K562 (cell line): Measurements from ENCODE around the gene IL4R. TPM values are rescaled to one million over a fixed set of nuclear protein-coding genes. Genes with fewer than 3 reads are reported as not detected.

Source experiments
- ATAC-seq: fragments of 200-7000 bp; cut with Tn5 transposase; 3 replicates; pipeline ENCODE4 v1.9.1; 2020; ENCODE audit warnings: moderate library complexity
- BruUV-seq: library from RNA; stranded (reverse); fragments of 400-500 nt; replicated peaks from 2 replicates; lab custom pipeline; 2021; lab: Mats Ljungman, UMichigan
- CTCF ChIA-PET: fragments of 300-600 bp; formaldehyde crosslinking; extraction: SDS; loops from one replicate; lab custom pipeline; 2021; ENCODE audit warnings: low intra/inter-chr PET ratio; lab: Yijun Ruan, JAX
- POLR2A ChIA-PET: fragments of 300-600, 350-650 bp; sonication (Branson Sonifier 250); formaldehyde crosslinking; extraction: SDS; loops from one replicate; lab custom pipeline; 2021; ENCODE audit warnings: antibody characterized with exemption, inconsistent platforms; lab: Yijun Ruan, JAX
- DNase-seq, 4 experiments: peaks; one replicate each; pipeline versions ENCODE4 v3.0.0 to v3.0.0-alpha.2; 2011 to 2018; ENCODE audit warnings: low spot score in 3 of 4, mixed read lengths in 3 of 4; ENCODE audit errors: extremely low read depth in 1 of 4
- FAIRE-seq: peaks from 2 replicates; lab custom pipeline; 2011; peaks lifted over from hg19 to GRCh38; lab: Jason Lieb, UNC
- H2AFZ ChIP-seq: 2 replicates; pipeline ENCODE4 v1.6.0; 2011; ENCODE audit warnings: low read depth, low read length, control low read depth, inconsistent platforms
- H3K27ac ChIP-seq: fragments of 200-600 bp; 3 replicates; pipeline ENCODE4 v1.8.0; 2011; ENCODE audit warnings: low read depth, mild to moderate bottlenecking, control low read depth, inconsistent platforms, low read length, moderate library complexity, mixed read lengths; ENCODE audit errors: extremely low read depth
- H3K27me3 ChIP-seq, 2 experiments: fragments of 300-600 bp in 1 of 2; 2 replicates in 1 of 2; 3 replicates in 1 of 2; pipeline versions ENCODE4 v1.6.0 to v1.8.0; 2011; ENCODE audit warnings: inconsistent platforms in 2 of 2, low read length in 2 of 2, mild to moderate bottlenecking in 1 of 2, mixed read lengths in 1 of 2, moderate library complexity in 1 of 2; ENCODE audit not compliant: control insufficient read depth in 2 of 2, insufficient read depth in 2 of 2
- H3K36me3 ChIP-seq: fragments of 300-600 bp; 3 replicates; pipeline ENCODE4 v1.8.0; 2011; ENCODE audit warnings: mild to moderate bottlenecking, low read length, inconsistent platforms; ENCODE audit not compliant: control insufficient read depth, insufficient read depth
- H3K4me1 ChIP-seq, 2 experiments: fragments of 200-600 bp in 1 of 2; replicated peaks in 1 of 2; 2 replicates in 1 of 2; 3 replicates in 1 of 2; pipeline versions ENCODE4 v1.5.1 to v1.8.0; 2011; ENCODE audit warnings: inconsistent platforms in 2 of 2, low read length in 2 of 2, mild to moderate bottlenecking in 1 of 2, mixed read lengths in 1 of 2, moderate library complexity in 1 of 2; ENCODE audit not compliant: control insufficient read depth in 2 of 2, insufficient read depth in 2 of 2
- H3K4me2 ChIP-seq: 2 replicates; pipeline ENCODE4 v1.6.1; 2011; ENCODE audit warnings: low read length, control low read depth, inconsistent platforms, mixed read lengths; ENCODE audit not compliant: insufficient read depth
- H3K4me3 ChIP-seq: fragments of 200-600 bp; sonication (generic), shearing (Covaris generic); 2 replicates; pipeline ENCODE4 v1.5.1; 2016; ENCODE audit warnings: control low read depth, inconsistent platforms
- H3K79me2 ChIP-seq: fragments of 200-600 bp; 3 replicates; pipeline ENCODE4 v1.8.0; 2011; ENCODE audit warnings: low read length, inconsistent platforms; ENCODE audit not compliant: control insufficient read depth, insufficient read depth
- H3K9ac ChIP-seq, 2 experiments: 2 replicates each; pipeline versions ENCODE4 v1.6.0 to v1.6.1; 2011; ENCODE audit warnings: low read depth in 2 of 2, low read length in 2 of 2, control low read depth in 1 of 2, inconsistent platforms in 1 of 2, mild to moderate bottlenecking in 1 of 2, mixed read lengths in 1 of 2; ENCODE audit not compliant: insufficient read depth in 1 of 2
- H3K9me1 ChIP-seq: one replicate; pipeline ENCODE4 v1.6.0; 2011; ENCODE audit warnings: inconsistent platforms, mild to moderate bottlenecking, low read length, moderate library complexity; ENCODE audit not compliant: control insufficient read depth, insufficient read depth
- H3K9me3 ChIP-seq: replicated peaks from 2 replicates; pipeline ENCODE4 v1.5.1; 2011; ENCODE audit warnings: low read depth, low read length, inconsistent platforms; ENCODE audit not compliant: control insufficient read depth, insufficient read depth
- H4K20me1 ChIP-seq: replicated peaks from 2 replicates; pipeline ENCODE4 v1.6.1; 2011; ENCODE audit warnings: low read length, inconsistent platforms, mixed read lengths; ENCODE audit not compliant: control insufficient read depth, insufficient read depth
- ESRRA ChIP-seq: fragments of 450-650 bp; IDR thresholded peaks from 2 replicates; pipeline ENCODE4 v1.6.1; 2014; ENCODE audit warnings: low read depth, mild to moderate bottlenecking, moderate library complexity, borderline replicate concordance
- NFYB ChIP-seq: IDR thresholded peaks from 2 replicates; pipeline ENCODE4 v1.6.1; 2011; ENCODE audit warnings: mild to moderate bottlenecking, moderate library complexity; ENCODE audit not compliant: insufficient read length; ENCODE audit errors: extremely low read depth
- POLR2A ChIP-seq: fragments of 450-650 bp; conservative IDR thresholded peaks from 2 replicates; pipeline ENCODE4 v1.6.1; 2016
- TCF7L2 ChIP-seq: fragments of 150-350 bp; IDR thresholded peaks from 2 replicates; pipeline ENCODE4 v1.6.1; 2016; ENCODE audit warnings: low read depth, mild to moderate bottlenecking, low read length, moderate library complexity
- WGBS: fragments of 100-300 bp; shearing (Covaris generic); methylation state at CpG from one replicate; pipeline ENCODE4 v1.1.6; 2016; ENCODE audit warnings: low coverage, mixed read lengths; ENCODE audit not compliant: insufficient coverage; ENCODE audit errors: missing lambda C conversion rate; 5-methylcytosine and 5-hydroxymethylcytosine counted together
- in situ Hi-C: fragments of 300-500 bp; cut with MboI; formaldehyde crosslinking; loops from 4 replicates; pipeline ENCODE4 v1.15.0; 2018; ENCODE audit warnings: inconsistent platforms, mixed read lengths
- intact Hi-C: fragments of 100-400 bp; cut with micrococcal nuclease; formaldehyde crosslinking; loops from 2 replicates; pipeline ENCODE4 v1.14.2; 2022
- polyA plus RNA-seq, 8 experiments: library from polyadenylated mRNA; depleted of rRNA in 4 of 8; stranded (reverse) in 5 of 8; unstranded in 3 of 8; fragments of >200 nt; fragmentation: Nextera tagmentation in 2 of 8; fragmentation: Illumina TruSeq in 1 of 8; extraction: Ambion mirVana in 2 of 8; extraction: Trizol in 1 of 8; gene quantifications; 2 replicates each; pipeline versions ENCODE4 v1.2.1 to v1.2.3, GENCODE V29; 2011 to 2014; ENCODE audit warnings: inconsistent platforms in 1 of 8, missing spikeins in 1 of 8
- total RNA-seq, 7 experiments: library from RNA; depleted of rRNA in 6 of 7; stranded (reverse); fragments of >200 nt in 6 of 7; fragmentation: Illumina TruSeq in 2 of 7; extraction: Trizol in 2 of 7; gene quantifications; 2 replicates each; pipeline versions ENCODE4 v1.2.1 to v1.2.3, GENCODE V29; 2011 to 2021; ENCODE audit warnings: low replicate concordance in 1 of 7

Gene IL4R
- total and polyA plus RNA-seq, 9 of the 15 experiments (the other 6 are each of a cell fraction or from before 2014, with no cell fraction given): 0.17 to 5.8 (median 3.3) TPM

GRCh38 chr16:27413956-27414355 lies 100.2 kb downstream of the IL4R start:
- Histone ChIP-seq H2AFZ (no peak overlapping the region), H3K36me3 (no peaks in the 10 kb centered on the region), H3K27ac (no peak overlapping the region), H3K4me3 (no peak overlapping the region), H3K9ac (no peak overlapping the region), H3K27me3 (no peaks in the 10 kb centered on the region), H3K9me3 (no peaks in the 10 kb centered on the region), H4K20me1 (no peaks in the 10 kb centered on the region), H3K4me2 (no peak overlapping the region), H3K4me1 (no peaks in the 10 kb centered on the region), H3K9me1 (no peaks in the 10 kb centered on the region), H3K79me2 (no peaks in the 10 kb centered on the region)
- in situ Hi-C loops (no loop called here), intact Hi-C loops (no loop called here)
- ATAC-seq: no peak
- no TSS peak for BruUV-seq
- ChIA-PET POLR2A (no interaction called here), CTCF (no interaction called here)
- no peak for DNase-seq
- TF ChIP-seq NFYB: no peak
- no peak for TF ChIP-seq ESRRA
- TF ChIP-seq TCF7L2: no peak
- TF ChIP-seq POLR2A: no peak
- no peak for FAIRE-seq
- WGBS: 0% methylated on average over 2 of the region's 2 CpGs

Other genes with a start within 250 kb of the IL4R start
- gene C16orf82, start 247.0 kb upstream of the IL4R start, total RNA-seq (2014; rRNA removed): not detected in 2 replicates
- gene C16orf82, start 247.0 kb upstream of the IL4R start, total RNA-seq (2014; rRNA removed; fragmentation: Illumina TruSeq; extraction: Trizol): not detected in 2 replicates
- not detected in 2 replicates for gene C16orf82, start 247.0 kb upstream of the IL4R start, total RNA-seq (2015; rRNA removed; fragmentation: Illumina TruSeq; extraction: Trizol)
- not detected in 2 replicates for gene C16orf82, start 247.0 kb upstream of the IL4R start, total RNA-seq (2021)
- gene C16orf82, start 247.0 kb upstream of the IL4R start, polyA plus RNA-seq (2011; rRNA removed): not detected in 2 replicates
- not detected in 2 replicates for gene C16orf82, start 247.0 kb upstream of the IL4R start, polyA plus RNA-seq (2014; fragmentation: Illumina TruSeq; extraction: Trizol)
- not detected for gene C16orf82, start 247.0 kb upstream of the IL4R start, polyA plus RNA-seq (2014; fragmentation: Nextera tagmentation; extraction: Ambion mirVana)
- not detected in 2 replicates for gene C16orf82, start 247.0 kb upstream of the IL4R start, polyA plus RNA-seq (2014; rRNA removed)
- 6.4 and 10.8 TPM in 2 replicates for gene KDM8, start 110.4 kb upstream of the IL4R start, total RNA-seq (2014; rRNA removed)
- gene KDM8, start 110.4 kb upstream of the IL4R start, total RNA-seq (2014; rRNA removed; fragmentation: Illumina TruSeq; extraction: Trizol): 2.6 and 5.3 TPM in 2 replicates
- 5.9 and 8.4 TPM in 2 replicates for gene KDM8, start 110.4 kb upstream of the IL4R start, total RNA-seq (2015; rRNA removed; fragmentation: Illumina TruSeq; extraction: Trizol)
- 9.1 TPM in 2 replicates for gene KDM8, start 110.4 kb upstream of the IL4R start, total RNA-seq (2021)
- gene KDM8, start 110.4 kb upstream of the IL4R start, polyA plus RNA-seq (2011; rRNA removed): 3.8 and 5.2 TPM in 2 replicates
- 5.4 and 7.5 TPM in 2 replicates for gene KDM8, start 110.4 kb upstream of the IL4R start, polyA plus RNA-seq (2014; fragmentation: Illumina TruSeq; extraction: Trizol)
- under 1 TPM; 0.61 to 0.66 TPM for gene KDM8, start 110.4 kb upstream of the IL4R start, polyA plus RNA-seq (2014; fragmentation: Nextera tagmentation; extraction: Ambion mirVana)
- gene KDM8, start 110.4 kb upstream of the IL4R start, polyA plus RNA-seq (2014; rRNA removed): 6.4 and 7.0 TPM in 2 replicates
- 61.5 and 69.8 TPM in 2 replicates for gene NSMCE1, start 45.2 kb upstream of the IL4R start, total RNA-seq (2014; rRNA removed)
- 50.6 and 57.1 TPM in 2 replicates for gene NSMCE1, start 45.2 kb upstream of the IL4R start, total RNA-seq (2014; rRNA removed; fragmentation: Illumina TruSeq; extraction: Trizol)
- 50.6 and 56.0 TPM in 2 replicates for gene NSMCE1, start 45.2 kb upstream of the IL4R start, total RNA-seq (2015; rRNA removed; fragmentation: Illumina TruSeq; extraction: Trizol)
- gene NSMCE1, start 45.2 kb upstream of the IL4R start, total RNA-seq (2021): 59.5 and 68.2 TPM in 2 replicates
- gene NSMCE1, start 45.2 kb upstream of the IL4R start, polyA plus RNA-seq (2011; rRNA removed): 48.6 and 52.1 TPM in 2 replicates
- 77.9 and 79.2 TPM in 2 replicates for gene NSMCE1, start 45.2 kb upstream of the IL4R start, polyA plus RNA-seq (2014; fragmentation: Illumina TruSeq; extraction: Trizol)
- 100 to 1,000 TPM; 154 to 163 TPM for gene NSMCE1, start 45.2 kb upstream of the IL4R start, polyA plus RNA-seq (2014; fragmentation: Nextera tagmentation; extraction: Ambion mirVana)
- 61.6 and 63.5 TPM in 2 replicates for gene NSMCE1, start 45.2 kb upstream of the IL4R start, polyA plus RNA-seq (2014; rRNA removed)
- 0.14 and 0.33 TPM in 2 replicates for gene IL21R, start 88.2 kb downstream of the IL4R start, total RNA-seq (2014; rRNA removed)
- gene IL21R, start 88.2 kb downstream of the IL4R start, total RNA-seq (2014; rRNA removed; fragmentation: Illumina TruSeq; extraction: Trizol): 0.22 TPM in 2 replicates
- 0.11 and 0.19 TPM in 2 replicates for gene IL21R, start 88.2 kb downstream of the IL4R start, total RNA-seq (2015; rRNA removed; fragmentation: Illumina TruSeq; extraction: Trizol)
- gene IL21R, start 88.2 kb downstream of the IL4R start, total RNA-seq (2021): 0.29 and 0.51 TPM in 2 replicates
- 0.21 and 0.46 TPM in 2 replicates for gene IL21R, start 88.2 kb downstream of the IL4R start, polyA plus RNA-seq (2011; rRNA removed)
- gene IL21R, start 88.2 kb downstream of the IL4R start, polyA plus RNA-seq (2014; fragmentation: Illumina TruSeq; extraction: Trizol): 0.34 and 0.46 TPM in 2 replicates
- under 1 TPM in 1 of 2 experiments, not detected in 1; 0.04 TPM for gene IL21R, start 88.2 kb downstream of the IL4R start, polyA plus RNA-seq (2014; fragmentation: Nextera tagmentation; extraction: Ambion mirVana)
- 0.15 and 0.62 TPM in 2 replicates for gene IL21R, start 88.2 kb downstream of the IL4R start, polyA plus RNA-seq (2014; rRNA removed)
- 47.9 and 55.3 TPM in 2 replicates for gene GTF3C1, start 235.9 kb downstream of the IL4R start, total RNA-seq (2014; rRNA removed)
- 21.1 and 23.7 TPM in 2 replicates for gene GTF3C1, start 235.9 kb downstream of the IL4R start, total RNA-seq (2014; rRNA removed; fragmentation: Illumina TruSeq; extraction: Trizol)
- 30.9 and 33.5 TPM in 2 replicates for gene GTF3C1, start 235.9 kb downstream of the IL4R start, total RNA-seq (2015; rRNA removed; fragmentation: Illumina TruSeq; extraction: Trizol)
- gene GTF3C1, start 235.9 kb downstream of the IL4R start, total RNA-seq (2021): 61.5 and 63.6 TPM in 2 replicates
- 10.1 and 18.4 TPM in 2 replicates for gene GTF3C1, start 235.9 kb downstream of the IL4R start, polyA plus RNA-seq (2011; rRNA removed)
- 41.2 and 45.9 TPM in 2 replicates for gene GTF3C1, start 235.9 kb downstream of the IL4R start, polyA plus RNA-seq (2014; fragmentation: Illumina TruSeq; extraction: Trizol)
- 1 to 10 TPM in 1 of 2 experiments, under 1 TPM in 1; 0.72 to 2.5 TPM for gene GTF3C1, start 235.9 kb downstream of the IL4R start, polyA plus RNA-seq (2014; fragmentation: Nextera tagmentation; extraction: Ambion mirVana)
- gene GTF3C1, start 235.9 kb downstream of the IL4R start, polyA plus RNA-seq (2014; rRNA removed): 26.6 and 46.5 TPM in 2 replicates
- gene KATNIP, start 236.2 kb downstream of the IL4R start, total RNA-seq (2014; rRNA removed): 6.9 and 11.2 TPM in 2 replicates
- 9.0 and 10.2 TPM in 2 replicates for gene KATNIP, start 236.2 kb downstream of the IL4R start, total RNA-seq (2014; rRNA removed; fragmentation: Illumina TruSeq; extraction: Trizol)
- gene KATNIP, start 236.2 kb downstream of the IL4R start, total RNA-seq (2015; rRNA removed; fragmentation: Illumina TruSeq; extraction: Trizol): 10.2 and 10.7 TPM in 2 replicates
- gene KATNIP, start 236.2 kb downstream of the IL4R start, total RNA-seq (2021): 9.9 and 13.2 TPM in 2 replicates
- 7.6 and 10.2 TPM in 2 replicates for gene KATNIP, start 236.2 kb downstream of the IL4R start, polyA plus RNA-seq (2011; rRNA removed)
- 9.7 and 10.1 TPM in 2 replicates for gene KATNIP, start 236.2 kb downstream of the IL4R start, polyA plus RNA-seq (2014; fragmentation: Illumina TruSeq; extraction: Trizol)
- gene KATNIP, start 236.2 kb downstream of the IL4R start, polyA plus RNA-seq (2014; fragmentation: Nextera tagmentation; extraction: Ambion mirVana): 1 to 10 TPM; 1.7 to 2.6 TPM
- 8.0 and 10.3 TPM in 2 replicates for gene KATNIP, start 236.2 kb downstream of the IL4R start, polyA plus RNA-seq (2014; rRNA removed)